ENCODE results near the gene TBX5.

GRCh38 chr12:114440270-114441038, 34.5 kb upstream of the TBX5 start:
- TF ChIP-seq CTCF (IDR thresholded peaks at IDR 0.05; ENCODE audit: low read depth, low read length, poor library complexity, severe bottlenecking) (no peak), EZH2phosphoT487 (IDR thresholded peaks at IDR 0.05; ENCODE audit: borderline replicate concordance, low read length) (no peak)

All from DOHH2 (cell line).